ENCODE measurements around the gene CLTB. TPM values are rescaled to one million over a fixed set of nuclear protein-coding genes. Genes with fewer than 3 reads are reported as not detected.
"Not testable (repeated sequence)": the region's sequence is repeated elsewhere in the genome, so short reads cannot be mapped to it uniquely, and the experiment has no call there.

CLTB gene
- total and polyA plus RNA-seq, 4 donors, result 14.2 to 49.4 (median 38.6) TPM

DNA sequence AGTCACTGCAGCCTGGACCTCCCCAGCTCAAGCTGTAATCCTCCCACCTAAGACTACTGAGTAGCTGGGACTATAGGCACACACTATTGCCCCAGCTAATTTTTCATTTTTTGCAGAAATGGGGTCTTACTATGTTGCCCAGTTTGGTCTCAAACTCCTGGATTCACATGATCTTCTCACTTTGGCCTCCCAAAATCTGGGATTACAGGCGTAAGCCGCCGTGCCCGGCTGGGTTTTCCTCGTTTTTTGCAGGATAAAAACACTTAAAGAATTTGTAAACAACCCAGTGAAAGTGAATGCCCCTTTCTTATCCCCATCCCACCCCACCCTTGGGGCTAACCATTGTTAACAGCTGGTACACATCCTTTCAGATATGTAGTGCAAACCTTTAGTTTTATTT lies 7.7 kb downstream of the CLTB start:
- no peak overlapping the region for H3K9ac ChIP-seq (ENCODE audit: low read depth in 1 of 2, low read length in 2 of 2)
- DNase-seq (ENCODE audit: low spot score), result no peak
- 86% methylated on average over 5 of the region's 5 CpGs for WGBS
- no peak for TF ChIP-seq RAD21 (IDR thresholded peaks at IDR 0.05)
- TF ChIP-seq, protein P1, sequence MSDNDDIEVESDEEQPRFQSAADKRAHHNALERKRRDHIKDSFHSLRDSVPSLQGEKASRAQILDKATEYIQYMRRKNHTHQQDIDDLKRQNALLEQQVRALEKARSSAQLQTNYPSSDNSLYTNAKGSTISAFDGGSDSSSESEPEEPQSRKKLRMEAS (IDR thresholded peaks at IDR 0.05), result no peak
- TF ChIP-seq HNF4G (IDR thresholded peaks at IDR 0.05), result no peak
- TF ChIP-seq REST (IDR thresholded peaks at IDR 0.05), result no peak
- no peak for TF ChIP-seq FOXA2 (IDR thresholded peaks at IDR 0.05)
- TF ChIP-seq ZBTB33 (IDR thresholded peaks at IDR 0.05), result no peak
- TF ChIP-seq, protein P2, sequence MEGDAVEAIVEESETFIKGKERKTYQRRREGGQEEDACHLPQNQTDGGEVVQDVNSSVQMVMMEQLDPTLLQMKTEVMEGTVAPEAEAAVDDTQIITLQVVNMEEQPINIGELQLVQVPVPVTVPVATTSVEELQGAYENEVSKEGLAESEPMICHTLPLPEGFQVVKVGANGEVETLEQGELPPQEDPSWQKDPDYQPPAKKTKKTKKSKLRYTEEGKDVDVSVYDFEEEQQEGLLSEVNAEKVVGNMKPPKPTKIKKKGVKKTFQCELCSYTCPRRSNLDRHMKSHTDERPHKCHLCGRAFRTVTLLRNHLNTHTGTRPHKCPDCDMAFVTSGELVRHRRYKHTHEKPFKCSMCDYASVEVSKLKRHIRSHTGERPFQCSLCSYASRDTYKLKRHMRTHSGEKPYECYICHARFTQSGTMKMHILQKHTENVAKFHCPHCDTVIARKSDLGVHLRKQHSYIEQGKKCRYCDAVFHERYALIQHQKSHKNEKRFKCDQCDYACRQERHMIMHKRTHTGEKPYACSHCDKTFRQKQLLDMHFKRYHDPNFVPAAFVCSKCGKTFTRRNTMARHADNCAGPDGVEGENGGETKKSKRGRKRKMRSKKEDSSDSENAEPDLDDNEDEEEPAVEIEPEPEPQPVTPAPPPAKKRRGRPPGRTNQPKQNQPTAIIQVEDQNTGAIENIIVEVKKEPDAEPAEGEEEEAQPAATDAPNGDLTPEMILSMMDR (IDR thresholded peaks at IDR 0.05; ENCODE audit: low read depth, low read length, missing input control), result no peak
- TF ChIP-seq TAF1 (conservative IDR thresholded peaks at IDR 0.05), result no peak
- TF ChIP-seq SP1 (IDR thresholded peaks at IDR 0.05), result no peak
- no peak for TF ChIP-seq EGR1 (IDR thresholded peaks at IDR 0.05; ENCODE audit: low read depth in 2 of 2)
- TF ChIP-seq ATF3 (IDR thresholded peaks at IDR 0.05), result no peak
- TF ChIP-seq NR2F2 (IDR thresholded peaks at IDR 0.05), result no peak
- TF ChIP-seq RXRA (IDR thresholded peaks at IDR 0.05), result no peak
- no peak for TF ChIP-seq HNF4A (conservative IDR thresholded peaks at IDR 0.05)
- no peak for TF ChIP-seq JUND (IDR thresholded peaks at IDR 0.05)
- TF ChIP-seq GABPA (IDR thresholded peaks at IDR 0.05 in 1 of 2, conservative IDR thresholded peaks at IDR 0.05 in 1 of 2), result no peak
- no peak for TF ChIP-seq FOXA1 (IDR thresholded peaks at IDR 0.05)
- no peak for TF ChIP-seq YY1 (IDR thresholded peaks at IDR 0.05)
- H3K9me3 ChIP-seq (ENCODE audit: control insufficient read depth in 4 of 4, low read length in 3 of 4), result no peaks in the 10 kb centered on the region
- no peak overlapping the region for H3K4me3 ChIP-seq (ENCODE audit: low read depth in 1 of 3, low read length in 3 of 3)
- H3K36me3 ChIP-seq (ENCODE audit: control insufficient read depth in 4 of 4, insufficient read depth in 3 of 4, low read depth in 1 of 4, low read length in 3 of 4), result peaks cover 5 to 28% (median 8%) of the 10 kb centered on the region in 4 donors
- no peak overlapping the region for H3K27ac ChIP-seq (ENCODE audit: low read depth in 1 of 2, low read length in 2 of 2)
- no peaks in the 10 kb centered on the region for H3K4me1 ChIP-seq (ENCODE audit: control insufficient read depth in 4 of 4, insufficient read depth in 4 of 4, low read length in 3 of 4)
- no peaks in the 10 kb centered on the region for H3K27me3 ChIP-seq (ENCODE audit: control insufficient read depth in 4 of 4, insufficient read depth in 4 of 4, low read length in 3 of 4)

DNA sequence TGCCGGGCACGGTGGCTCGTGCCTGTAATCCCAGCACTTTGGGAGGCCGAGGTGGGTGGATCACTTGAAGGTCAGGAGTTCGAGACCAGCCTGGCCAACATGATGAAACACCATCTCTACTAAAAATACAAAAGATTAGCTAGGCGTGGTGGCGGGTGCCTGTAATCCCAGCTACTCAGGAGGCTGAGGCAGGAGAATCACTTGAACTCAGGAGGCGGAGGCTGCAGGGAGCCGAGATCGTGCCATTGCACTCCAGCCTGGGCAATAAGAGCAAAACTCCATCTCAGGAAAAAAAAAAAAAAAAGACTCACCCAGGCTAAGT lies 8.1 kb downstream of the CLTB start:
- H3K4me3 ChIP-seq (ENCODE audit: low read depth in 1 of 3, low read length in 3 of 3); H3K27ac ChIP-seq (ENCODE audit: low read depth in 1 of 2, low read length in 2 of 2); H3K9ac ChIP-seq (ENCODE audit: low read depth in 1 of 2, low read length in 2 of 2); H3K9me3 ChIP-seq (ENCODE audit: control insufficient read depth in 4 of 4, low read length in 3 of 4); H3K27me3 ChIP-seq (ENCODE audit: control insufficient read depth in 4 of 4, insufficient read depth in 4 of 4, low read length in 3 of 4); DNase-seq (ENCODE audit: low spot score); H3K4me1 ChIP-seq (ENCODE audit: control insufficient read depth in 4 of 4, insufficient read depth in 4 of 4, low read length in 3 of 4): not testable (repeated sequence)
- peaks cover 5 to 28% (median 8%) of the 10 kb centered on the region in 4 donors for H3K36me3 ChIP-seq (ENCODE audit: control insufficient read depth in 4 of 4, insufficient read depth in 3 of 4, low read depth in 1 of 4, low read length in 3 of 4)
- WGBS, result 97% methylated on average over 10 of the region's 10 CpGs

All from liver (tissue), 9 donors.